OCI-LY1 (cell line): ENCODE results near the gene HBM.

Source experiments
- CTCF ChIP-seq: fragments of 200-600 bp; sonication (generic), shearing (Covaris generic); IDR thresholded peaks from 2 replicates; pipeline ENCODE4 v1.5.1; 2017; ENCODE audit warnings: mild to moderate bottlenecking, antibody characterized with exemption, low read length, moderate library complexity, mixed read lengths
- EZH2 ChIP-seq: fragments of 200-600 bp; sonication (generic), shearing (Covaris generic); IDR thresholded peaks from 2 replicates; pipeline ENCODE4 v1.8.0; 2017; ENCODE audit warnings: borderline replicate concordance, mixed run types, mild to moderate bottlenecking, antibody characterized with exemption, low read length, moderate library complexity, mixed read lengths

GRCh38 chr16:144797-145252 lies 21.0 kb upstream of the HBM start:
- no peak for TF ChIP-seq CTCF
- TF ChIP-seq EZH2, result no peak
